Measurements from ENCODE around the gene CDC7. TPM values are rescaled to one million over a fixed set of nuclear protein-coding genes. Genes with fewer than 3 reads are reported as not detected.

CDC7 gene
- polyA plus RNA-seq, 2 of the 4 experiments (the other 2 are of a cell fraction), result 10.1 to 16.8 TPM

- DNase-seq (ENCODE audit: low read depth in 1 of 2, low spot score in 1 of 2) (peak in 1 of 2 experiments; percentile 32), FAIRE-seq (no peak), ATAC-seq (no peak)
- ChIA-PET POLR2A (no interaction called here), CTCF (no interaction called here)
- Histone ChIP-seq H3K4me3 (no peak overlapping the region), H3K9me3 (no peaks in the 10 kb centered on the region), H3K4me2 (no peak overlapping the region), H3K27ac (peak overlapping the region; percentile 17 to 68; a peak in 4 of 6 replicates), H3K4me1 (peaks cover 30% of the 10 kb centered on the region; the same call in 2 of the 3 replicates)
- TF ChIP-seq CHD4 (IDR thresholded peaks at IDR 0.05; ENCODE audit: borderline replicate concordance) (no peak), KDM5A (IDR thresholded peaks at IDR 0.05) (no peak), CBX8 (IDR thresholded peaks at IDR 0.05) (no peak), MAFK (IDR thresholded peaks at IDR 0.05; ENCODE audit: partially characterized antibody) (peak; percentile 2), ELK1 (IDR thresholded peaks at IDR 0.05; ENCODE audit: low read depth, low read length) (no peak), POLR2AphosphoS2 (conservative IDR thresholded peaks at IDR 0.05; ENCODE audit: low read length) (no peak)
- 52% methylated on average over 7 of the region's 7 CpGs for WGBS (ENCODE audit: missing lambda C conversion rate)
These were observed 55.3 kb downstream of the CDC7 start for GRCh38 chr1:91555821-91556531.

- 85% methylated on average over 2 of the region's 2 CpGs for WGBS (ENCODE audit: missing lambda C conversion rate)
- FAIRE-seq, result no peak
- CTCF ChIA-PET, result no interaction called here
These were observed 55.9 kb downstream of the CDC7 start for GRCh38 chr1:91556556-91556955.

GRCh38 chr1:91557039-91557690, 56.5 kb downstream of the CDC7 start:
- H3K27ac ChIP-seq, result peak overlapping the region in 1 of 2 experiments; percentile 39; a peak in 2 of 6 replicates
- no peak overlapping the region for H3K4me2 ChIP-seq
- no peaks in the 10 kb centered on the region for H3K9me3 ChIP-seq
- ATAC-seq (no peak), FAIRE-seq (no peak), DNase-seq (ENCODE audit: low read depth in 1 of 2, low spot score in 1 of 2) (no peak)
- ChIA-PET CTCF (no interaction called here), POLR2A (no interaction called here)
- 72% methylated on average over 5 of the region's 5 CpGs for WGBS (ENCODE audit: missing lambda C conversion rate)
- peaks cover 30% of the 10 kb centered on the region; the same call in 2 of the 3 replicates for H3K4me1 ChIP-seq
- TF ChIP-seq NPAS2 (CRISPR knock-in tag; IDR thresholded peaks at IDR 0.05; ENCODE audit: borderline replicate concordance) (no peak), BHLHE40 (IDR thresholded peaks at IDR 0.05; ENCODE audit: low read depth, low read length) (no peak), JUNB (IDR thresholded peaks at IDR 0.05) (no peak), SREBF2 (IDR thresholded peaks at IDR 0.05) (no peak), ZC3H11A (IDR thresholded peaks at IDR 0.05) (no peak), ZFP36 (IDR thresholded peaks at IDR 0.05; ENCODE audit: borderline replicate concordance, partially characterized antibody) (no peak), ELK1 (IDR thresholded peaks at IDR 0.05; ENCODE audit: low read depth, low read length) (no peak), EP300 (IDR thresholded peaks at IDR 0.05) (no peak), RNF2 (IDR thresholded peaks at IDR 0.05; ENCODE audit: borderline replicate concordance, low read depth) (no peak), FOXS1 (CRISPR knock-in tag; IDR thresholded peaks at IDR 0.05) (no peak), ATOH8 (CRISPR knock-in tag; IDR thresholded peaks at IDR 0.05; ENCODE audit: low read depth) (no peak), PHF8 (IDR thresholded peaks at IDR 0.05; ENCODE audit: borderline replicate concordance, low read depth) (no peak), MAX (IDR thresholded peaks at IDR 0.05) (no peak), MAZ (IDR thresholded peaks at IDR 0.05; ENCODE audit: borderline replicate concordance, low read depth, low read length) (no peak), MYC (IDR thresholded peaks at IDR 0.05; ENCODE audit: borderline replicate concordance, low read length) (no peak), SMC3 (IDR thresholded peaks at IDR 0.05) (no peak)
- H3K4me3 ChIP-seq, result no peak overlapping the region

More at GRCh38 chr1:91556556-91556955, 55.9 kb downstream of the CDC7 start:
- DNase-seq (ENCODE audit: low read depth in 1 of 2, low spot score in 1 of 2) (no peak), ATAC-seq (no peak)
- POLR2A ChIA-PET, result no interaction called here
- H3K4me1 ChIP-seq, result peaks cover 30% of the 10 kb centered on the region; the same call in 2 of the 3 replicates
- H3K4me3 ChIP-seq, result no peak overlapping the region
- H3K9me3 ChIP-seq, result no peaks in the 10 kb centered on the region
- no peak overlapping the region for H3K4me2 ChIP-seq
- peak overlapping the region; percentile 4 to 39; a peak in 3 of 6 replicates for H3K27ac ChIP-seq
- TF ChIP-seq CHD4 (IDR thresholded peaks at IDR 0.05; ENCODE audit: borderline replicate concordance) (no peak), FOSB (CRISPR knock-in tag; IDR thresholded peaks at IDR 0.05) (no peak), EHF (CRISPR knock-in tag; IDR thresholded peaks at IDR 0.05) (no peak), MAZ (IDR thresholded peaks at IDR 0.05; ENCODE audit: borderline replicate concordance, low read depth, low read length) (no peak), KDM5A (IDR thresholded peaks at IDR 0.05) (no peak), RAD21 (conservative IDR thresholded peaks at IDR 0.05 in 1 of 2, IDR thresholded peaks at IDR 0.05 in 1 of 2) (no peak), RFX5 (IDR thresholded peaks at IDR 0.05) (no peak), RNF2 (IDR thresholded peaks at IDR 0.05; ENCODE audit: borderline replicate concordance, low read depth) (no peak), CHD2 (IDR thresholded peaks at IDR 0.05; ENCODE audit: low read length, partially characterized antibody) (no peak)

Measured in A549 (cell line).